Hematopoietic multipotent progenitor cell (in vitro differentiated cells): Measurements from ENCODE around the gene GDPD5. TPM values are rescaled to one million over a fixed set of nuclear protein-coding genes. Genes with fewer than 3 reads are reported as not detected.

Source experiments
- DNase-seq, 3 donors: peaks; one replicate each; pipeline ENCODE4 v3.0.0-alpha.2; 2011 to 2015; ENCODE audit warnings: low read depth in 2 of 3, low spot score in 2 of 3
- total RNA-seq: library from RNA; depleted of rRNA; stranded (reverse); fragments of >200 nt; gene quantifications from one replicate; pipeline ENCODE4 v1.2.3, GENCODE V29; 2012

The GDPD5 gene
- total RNA-seq, 1 donor: 5.7 TPM

GRCh38 chr11:75474878-75475766, 50.6 kb downstream of the GDPD5 start:
- DNase-seq: peak in 2 of 3 donors; percentile 27 to 50

GRCh38 chr11:75474240-75474639, 51.5 kb downstream of the GDPD5 start:
- peak in 2 of 3 donors; percentile 42 to 64 for DNase-seq

- DNase-seq: no peak
Measured at GRCh38 chr11:75473684-75474083, 52.1 kb downstream of the GDPD5 start.

GRCh38 chr11:75472081-75472732, 53.5 kb downstream of the GDPD5 start:
- DNase-seq: no peak

- no peak for DNase-seq
Measured at GRCh38 chr11:75471176-75471973, 54.4 kb downstream of the GDPD5 start.

GRCh38 chr11:75470476-75471080, 55.2 kb downstream of the GDPD5 start:
- no peak for DNase-seq

GRCh38 chr11:75469785-75470405, 55.8 kb downstream of the GDPD5 start:
- DNase-seq: no peak

- no peak for DNase-seq
Measured at GRCh38 chr11:75468534-75469340, 57.0 kb downstream of the GDPD5 start.

GRCh38 chr11:75467881-75468280, 57.9 kb downstream of the GDPD5 start:
- DNase-seq: no peak

- no peak for DNase-seq
Measured at GRCh38 chr11:75467311-75467710, 58.4 kb downstream of the GDPD5 start.

- no peak for DNase-seq
Measured at GRCh38 chr11:75465701-75466531, 59.8 kb downstream of the GDPD5 start.

GRCh38 chr11:75463106-75463774, 62.5 kb downstream of the GDPD5 start:
- DNase-seq: no peak

- DNase-seq: no peak
Measured at GRCh38 chr11:75462117-75462653, 63.6 kb downstream of the GDPD5 start.

GRCh38 chr11:75461151-75461550, 64.6 kb downstream of the GDPD5 start:
- no peak for DNase-seq

GRCh38 chr11:75456596-75457183, 69.1 kb downstream of the GDPD5 start:
- DNase-seq: no peak

- no peak for DNase-seq
Measured at GRCh38 chr11:75454987-75455386, 70.8 kb downstream of the GDPD5 start.

GRCh38 chr11:75453916-75454655, 71.7 kb downstream of the GDPD5 start:
- no peak for DNase-seq
